BJ (cell line): ENCODE measurements around the gene CDC73. TPM values are rescaled to one million over a fixed set of nuclear protein-coding genes. Genes with fewer than 3 reads are reported as not detected.

Source experiments
- CTCF ChIA-PET: fragments of 350-600 bp; formaldehyde crosslinking; extraction: SDS; loops from one replicate; lab custom pipeline; 2021; ENCODE audit warnings: antibody characterized with exemption, inconsistent platforms; lab: Yijun Ruan, JAX
- POLR2A ChIA-PET: fragments of 300-600 bp; sonication (Branson Sonifier 250); formaldehyde crosslinking; extraction: SDS; loops from one replicate; lab custom pipeline; 2021; ENCODE audit warnings: antibody characterized with exemption; lab: Charles Lee
- DNase-seq: peaks from one replicate; pipeline ENCODE4 v3.0.0-alpha.2; 2011; ENCODE audit warnings: low read depth
- H3K27me3 ChIP-seq: 2 replicates; pipeline ENCODE4 v1.6.0; 2011; ENCODE audit warnings: low read length; ENCODE audit not compliant: control insufficient read depth, insufficient read depth
- H3K36me3 ChIP-seq: 2 replicates; pipeline ENCODE4 v1.5.1; 2011; ENCODE audit warnings: low read length; ENCODE audit not compliant: control insufficient read depth, insufficient read depth
- H3K4me3 ChIP-seq: 2 replicates; pipeline ENCODE4 v1.5.1; 2011; ENCODE audit warnings: low read depth, mild to moderate bottlenecking, control low read depth, low read length
- CTCF ChIP-seq: IDR thresholded peaks from 2 replicates; pipeline ENCODE4 v1.5.1; 2011; ENCODE audit warnings: low read depth, mild to moderate bottlenecking, control low read depth, inconsistent platforms, low read length, moderate library complexity; ENCODE audit not compliant: insufficient read depth
- polyA minus RNA-seq: library from RNA; depleted of rRNA, polyadenylated mRNA; stranded (reverse); fragments of >200 nt; gene quantifications from 2 replicates; pipeline ENCODE4 v1.2.3, GENCODE V29; 2011; rRNA and poly(A)+ RNA removed
- polyA plus RNA-seq: library from polyadenylated mRNA; depleted of rRNA; stranded (reverse); fragments of >200 nt; gene quantifications from 2 replicates; pipeline ENCODE4 v1.2.3, GENCODE V29; 2011; rRNA removed

Gene CDC73
- polyA plus RNA-seq (16.1 and 39.6 TPM in 2 replicates), polyA minus RNA-seq (14.2 and 21.0 TPM in 2 replicates)

DNA sequence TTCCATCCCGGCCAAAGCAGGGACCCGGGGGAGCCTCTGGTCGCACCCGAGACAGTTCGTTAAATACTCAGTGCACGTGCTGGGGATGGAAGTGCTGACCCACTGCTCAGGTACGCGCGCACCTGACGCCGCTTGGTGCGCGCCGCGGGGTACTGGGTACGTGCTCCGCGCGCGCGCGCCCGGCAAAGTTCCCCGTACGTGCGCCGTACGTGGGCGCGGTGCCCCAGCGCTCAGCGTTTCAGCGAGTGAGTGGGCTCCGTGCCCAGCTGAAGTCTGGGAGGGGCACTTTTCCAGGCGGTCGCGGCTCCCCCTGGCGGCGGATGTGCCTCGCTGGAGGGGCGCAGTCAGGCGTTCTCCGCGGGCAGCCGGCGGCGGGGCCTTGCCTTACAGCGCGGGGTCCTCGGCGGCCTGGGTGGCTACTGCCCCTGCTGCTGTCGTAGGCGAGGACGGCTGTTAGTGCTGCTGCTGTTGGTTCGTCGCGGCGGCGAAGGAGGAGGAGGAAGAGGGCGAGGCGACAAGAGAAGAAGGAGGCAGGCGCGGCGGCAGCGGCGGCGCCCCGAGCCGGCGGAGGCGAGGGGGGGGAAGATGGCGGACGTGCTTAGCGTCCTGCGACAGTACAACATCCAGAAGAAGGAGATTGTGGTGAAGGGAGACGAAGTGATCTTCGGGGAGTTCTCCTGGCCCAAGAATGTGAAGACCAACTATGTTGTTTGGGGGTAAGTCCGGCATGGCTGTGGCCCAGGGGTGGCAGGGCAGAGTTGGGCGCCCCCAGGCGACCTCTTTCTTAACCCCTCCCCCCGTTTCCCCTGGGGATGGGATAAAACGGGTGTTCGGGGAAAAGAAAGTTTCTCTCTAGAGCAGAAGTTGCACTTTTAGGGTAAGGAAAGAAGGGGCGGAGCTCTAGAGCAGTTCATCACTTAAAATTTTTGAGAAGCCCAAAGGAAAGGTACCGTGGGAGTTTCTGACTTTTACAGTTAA is at the start of gene CDC73:
Gene CDC73, plus strand, starts transcription at position 416 of the 978 bp plus-strand sequence. Its CDS starts 170 bp downstream, at position 586.
- H3K36me3 ChIP-seq, result peaks cover 5% of the 10 kb centered on the region
- ChIA-PET CTCF (interaction anchor here (0.6 to 2.0 kb wide), 16 partner anchors 9 to 1272 kb away, joined by 3 to 9 read pairs (median 3); partner anchors contain the start of gene GLRX2), POLR2A (interaction anchor here (1.2 kb wide), 1 partner anchor 17 kb away, joined by 9 read pairs; the partner anchor contains the start of gene GLRX2)
- no peaks in the 10 kb centered on the region for H3K27me3 ChIP-seq
- peak; percentile 78 for DNase-seq
- peak within 1 kb of the TSS; percentile 93 for H3K4me3 ChIP-seq
- peak; percentile 85 for TF ChIP-seq CTCF

DNA sequence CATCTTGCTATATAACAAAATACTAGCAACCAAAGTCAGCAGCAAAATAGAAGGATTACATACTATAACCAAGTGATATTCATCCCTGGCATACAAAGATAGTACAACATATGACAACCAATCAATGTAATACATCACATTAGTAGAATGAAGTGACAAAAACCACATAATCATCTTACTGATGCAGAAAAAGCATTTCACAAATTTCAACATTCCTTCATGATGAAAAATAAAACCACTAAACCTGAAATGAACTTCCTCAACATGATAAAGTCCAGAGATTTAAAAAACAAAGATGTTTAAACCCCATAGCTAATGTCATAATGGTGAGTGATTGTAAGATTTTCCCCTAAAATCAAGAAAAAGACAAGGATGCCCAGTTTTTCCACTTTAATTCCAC is 43.8 kb upstream of the CDC73 start:
- CTCF ChIA-PET, result no interaction called here
- TF ChIP-seq CTCF, result no peak
- POLR2A ChIA-PET, result no interaction called here
- H3K36me3 ChIP-seq, result peaks cover 6% of the 10 kb centered on the region; the same call in 1 of the 2 replicates
- H3K4me3 ChIP-seq, result no peak overlapping the region
- DNase-seq, result no peak
- H3K27me3 ChIP-seq, result no peaks in the 10 kb centered on the region

GRCh38 chr1:193079187-193079586 is 42.6 kb upstream of the CDC73 start:
- DNase-seq, result no peak
- POLR2A ChIA-PET, result no interaction called here
- H3K4me3 ChIP-seq, result no peak overlapping the region
- CTCF ChIA-PET, result no interaction called here
- TF ChIP-seq CTCF, result no peak
- H3K27me3 ChIP-seq, result no peaks in the 10 kb centered on the region
- H3K36me3 ChIP-seq, result peaks cover 9% of the 10 kb centered on the region

DNA sequence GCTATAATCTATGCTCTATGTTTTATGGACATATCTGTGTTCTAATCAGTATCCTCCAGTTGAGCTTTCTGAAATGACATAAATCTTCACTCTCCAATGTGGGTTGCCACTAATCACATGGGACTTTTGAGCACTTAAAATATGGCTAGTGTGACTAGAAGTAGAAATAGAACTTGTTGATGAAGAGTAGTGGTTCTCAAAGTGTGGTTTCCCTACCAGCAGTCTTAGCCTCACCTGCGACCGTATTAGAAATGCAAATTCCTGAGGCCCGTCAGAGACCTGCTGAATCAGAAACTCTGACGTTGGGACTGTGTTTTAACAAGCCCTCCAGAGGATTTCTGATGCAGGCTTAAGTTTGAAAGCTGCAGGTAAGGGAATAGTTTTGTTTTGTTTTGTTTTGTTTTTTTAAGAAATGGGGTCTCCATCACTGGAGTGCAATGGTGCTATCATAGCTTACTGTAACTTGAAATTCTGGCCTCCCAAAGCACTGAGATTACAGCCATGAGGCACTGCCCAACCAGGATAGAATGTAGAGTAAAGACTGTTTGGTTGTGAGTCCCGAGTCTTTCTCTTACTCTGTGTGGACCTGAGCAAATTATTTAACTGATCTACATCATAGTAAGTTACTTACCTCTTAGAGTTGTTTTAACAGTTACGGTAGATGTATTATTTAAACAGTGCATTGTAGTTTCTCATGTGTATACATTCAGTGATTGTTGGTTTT is 38.3 kb upstream of the CDC73 start:
- DNase-seq, result no peak
- H3K36me3 ChIP-seq, result peaks cover 6% of the 10 kb centered on the region
- no peaks in the 10 kb centered on the region for H3K27me3 ChIP-seq
- no peak overlapping the region for H3K4me3 ChIP-seq
- TF ChIP-seq CTCF, result no peak
- ChIA-PET POLR2A (no interaction called here), CTCF (interaction anchor here (0.8 to 1.3 kb wide), 2 partner anchors 20 to 25 kb away, joined by 3 read pairs; partner anchors contain the start of genes RO60 and UCHL5)
